ENCODE results near the gene ZNF277.

Gene ZNF277

DNA sequence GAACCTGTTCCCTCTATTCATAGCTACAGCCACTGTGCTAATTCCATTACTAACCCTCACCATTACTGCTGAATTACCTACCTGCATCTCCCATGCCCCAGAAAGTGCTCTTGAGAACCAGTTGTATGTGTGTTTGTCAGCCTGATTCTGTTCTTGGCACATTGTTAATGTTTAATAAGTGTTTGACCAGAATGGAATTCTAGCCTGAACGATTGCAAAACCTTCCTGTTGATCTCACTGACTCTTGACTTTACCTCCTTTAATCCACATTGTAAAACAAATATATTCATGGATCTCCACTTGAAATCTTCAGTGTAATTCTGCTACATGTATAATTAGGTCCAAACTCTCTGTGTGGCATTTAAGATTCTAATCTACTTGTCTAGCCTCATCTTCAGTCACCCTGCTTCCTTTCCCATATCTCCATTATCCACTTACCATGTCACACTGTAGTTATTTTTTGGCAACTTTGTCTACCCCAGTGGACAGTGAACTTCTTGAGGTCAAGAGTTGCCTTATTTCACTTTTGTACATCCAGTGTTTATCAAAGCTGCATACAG is 4.9 kb downstream of the ZNF277 start:
- no peaks in the 10 kb centered on the region for H3K9me3 Mint-ChIP-seq
- DNase-seq (ENCODE audit: low spot score) = no peak
- H3K27me3 Mint-ChIP-seq (ENCODE audit: low read depth) = no peaks in the 10 kb centered on the region
- no peak overlapping the region for H3K27ac Mint-ChIP-seq
- peaks cover 8% of the 10 kb centered on the region for H3K4me1 Mint-ChIP-seq (ENCODE audit: low read depth)
- no peaks in the 10 kb centered on the region for H3K36me3 Mint-ChIP-seq (ENCODE audit: low read depth)
- H3K4me3 Mint-ChIP-seq = no peak overlapping the region

- H3K36me3 Mint-ChIP-seq (ENCODE audit: low read depth) = no peaks in the 10 kb centered on the region
- H3K27ac Mint-ChIP-seq = no peak overlapping the region
- H3K27me3 Mint-ChIP-seq (ENCODE audit: low read depth) = no peaks in the 10 kb centered on the region
- peaks cover 7% of the 10 kb centered on the region for H3K4me1 Mint-ChIP-seq (ENCODE audit: low read depth)
- DNase-seq (ENCODE audit: low spot score) = no peak
- H3K4me3 Mint-ChIP-seq = no peak overlapping the region
- no peaks in the 10 kb centered on the region for H3K9me3 Mint-ChIP-seq
Measured at GRCh38 chr7:112212571-112212970, 6.1 kb downstream of the ZNF277 start.

DNA sequence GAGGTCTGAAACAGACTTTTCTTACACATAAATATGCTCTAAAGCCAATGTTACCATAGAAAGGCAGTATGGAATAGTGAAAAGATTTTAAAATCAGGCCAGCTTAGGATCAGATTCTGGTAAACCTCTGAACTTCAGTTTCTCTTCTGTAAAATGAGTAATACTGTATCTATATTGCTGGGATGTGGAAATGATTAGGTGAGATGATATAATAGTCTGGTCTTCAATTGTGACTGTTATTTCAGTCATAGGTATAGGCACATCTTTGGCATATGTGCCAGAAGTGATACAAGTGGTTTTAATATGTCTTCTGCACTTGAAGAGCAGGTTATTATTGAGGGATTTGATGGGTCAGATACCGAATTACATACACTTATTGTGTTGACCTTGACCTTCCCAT is 7.2 kb downstream of the ZNF277 start:
- no peak for DNase-seq (ENCODE audit: low spot score)
- no peak overlapping the region for H3K27ac Mint-ChIP-seq
- H3K27me3 Mint-ChIP-seq (ENCODE audit: low read depth) = no peaks in the 10 kb centered on the region
- H3K9me3 Mint-ChIP-seq = no peaks in the 10 kb centered on the region
- H3K4me1 Mint-ChIP-seq (ENCODE audit: low read depth) = peaks cover 6% of the 10 kb centered on the region
- no peaks in the 10 kb centered on the region for H3K36me3 Mint-ChIP-seq (ENCODE audit: low read depth)
- H3K4me3 Mint-ChIP-seq = no peak overlapping the region

GRCh38 chr7:112214268-112214667 is 7.8 kb downstream of the ZNF277 start:
- H3K4me1 Mint-ChIP-seq (ENCODE audit: low read depth) = peaks cover 6% of the 10 kb centered on the region
- no peaks in the 10 kb centered on the region for H3K9me3 Mint-ChIP-seq
- DNase-seq (ENCODE audit: low spot score) = no peak
- H3K27ac Mint-ChIP-seq = no peak overlapping the region
- no peaks in the 10 kb centered on the region for H3K27me3 Mint-ChIP-seq (ENCODE audit: low read depth)
- H3K4me3 Mint-ChIP-seq = no peak overlapping the region
- H3K36me3 Mint-ChIP-seq (ENCODE audit: low read depth) = no peaks in the 10 kb centered on the region

GRCh38 chr7:112214883-112215282 is 8.4 kb downstream of the ZNF277 start:
- H3K27ac Mint-ChIP-seq = no peak overlapping the region
- no peaks in the 10 kb centered on the region for H3K36me3 Mint-ChIP-seq (ENCODE audit: low read depth)
- DNase-seq (ENCODE audit: low spot score) = no peak
- peaks cover 6% of the 10 kb centered on the region for H3K4me1 Mint-ChIP-seq (ENCODE audit: low read depth)
- H3K27me3 Mint-ChIP-seq (ENCODE audit: low read depth) = no peaks in the 10 kb centered on the region
- H3K9me3 Mint-ChIP-seq = no peaks in the 10 kb centered on the region
- H3K4me3 Mint-ChIP-seq = no peak overlapping the region

DNA sequence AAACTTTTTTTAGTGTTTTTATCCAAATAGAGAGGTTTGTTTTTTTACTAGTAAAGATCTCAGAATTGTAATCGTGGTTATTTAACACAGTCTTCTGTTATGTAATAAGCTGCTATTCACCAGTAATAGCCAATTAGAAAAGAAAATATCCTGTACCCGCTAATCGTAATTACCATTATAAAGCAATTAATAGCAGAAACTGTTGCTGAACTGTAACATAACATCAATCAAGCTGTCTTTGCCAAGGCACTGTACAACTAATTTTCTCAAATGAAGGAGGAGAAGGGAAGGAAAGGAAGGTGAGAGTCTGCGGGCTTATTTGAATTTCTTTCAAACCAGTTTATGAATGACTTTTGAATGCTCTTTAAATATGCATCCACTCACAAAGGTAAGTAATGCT is 9.3 kb downstream of the ZNF277 start:
- Mint-ChIP-seq H3K9me3 (no peaks in the 10 kb centered on the region), H3K36me3 (ENCODE audit: low read depth) (no peaks in the 10 kb centered on the region), H3K27ac (no peak overlapping the region), H3K4me1 (ENCODE audit: low read depth) (peaks cover 6% of the 10 kb centered on the region), H3K4me3 (no peak overlapping the region), H3K27me3 (ENCODE audit: low read depth) (no peaks in the 10 kb centered on the region)
- no peak for DNase-seq (ENCODE audit: low spot score)

DNA sequence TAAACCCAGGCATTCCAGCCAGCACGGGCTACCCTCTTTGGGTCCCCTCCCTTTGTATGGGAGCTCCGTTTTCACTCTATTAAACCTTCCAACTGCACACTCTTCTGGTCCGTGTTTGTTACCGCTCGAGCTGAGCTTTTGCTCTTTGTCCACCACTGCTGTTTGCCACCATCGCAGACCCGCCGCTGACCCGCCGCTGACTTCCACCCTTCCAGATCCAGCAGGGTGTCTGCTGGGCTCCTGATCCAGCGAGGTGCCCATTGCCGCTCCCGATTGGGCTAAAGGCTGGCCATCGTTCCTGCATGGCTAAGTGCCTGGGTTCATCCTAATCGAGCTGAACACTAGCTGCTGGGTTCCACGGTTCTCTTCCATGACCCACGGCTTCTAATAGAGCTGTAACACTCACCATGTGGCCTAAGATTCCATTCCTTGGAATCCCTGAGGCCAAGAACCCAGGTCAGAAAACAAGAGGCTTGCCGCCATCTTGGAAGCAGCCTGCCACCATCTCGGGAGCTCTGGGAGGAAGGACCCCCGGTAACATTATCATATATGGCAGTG is 14.5 kb downstream of the ZNF277 start:
- H3K4me1 Mint-ChIP-seq (ENCODE audit: low read depth) = peaks cover 5% of the 10 kb centered on the region
- no peaks in the 10 kb centered on the region for H3K36me3 Mint-ChIP-seq (ENCODE audit: low read depth)
- H3K27me3 Mint-ChIP-seq (ENCODE audit: low read depth) = no peaks in the 10 kb centered on the region
- H3K9me3 Mint-ChIP-seq = no peaks in the 10 kb centered on the region
- H3K4me3 Mint-ChIP-seq = no peak overlapping the region
- no peak for DNase-seq (ENCODE audit: low spot score)
- no peak overlapping the region for H3K27ac Mint-ChIP-seq

DNA sequence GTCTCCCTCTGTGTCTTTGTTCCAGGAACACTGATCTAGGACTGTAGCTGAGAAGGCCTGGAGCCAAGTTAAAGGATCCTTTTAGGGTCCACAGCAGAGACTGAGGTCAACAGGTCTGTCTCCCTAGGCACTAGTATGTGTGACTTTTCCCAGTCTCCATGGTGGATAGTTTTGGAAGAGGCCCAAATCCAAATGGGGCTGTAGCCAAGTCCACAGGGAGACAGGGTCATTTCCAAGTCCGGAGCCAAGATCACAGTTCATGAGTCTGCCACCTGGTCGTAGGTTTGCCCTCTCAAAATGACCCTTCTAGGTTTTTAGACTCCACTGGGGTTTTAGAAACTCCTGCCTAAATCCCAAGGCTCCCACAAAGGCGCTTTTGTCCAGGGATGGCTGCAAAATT is 16.8 kb downstream of the ZNF277 start:
- Mint-ChIP-seq H3K36me3 (ENCODE audit: low read depth) (no peaks in the 10 kb centered on the region), H3K27ac (no peak overlapping the region), H3K4me3 (no peak overlapping the region), H3K9me3 (no peaks in the 10 kb centered on the region), H3K27me3 (ENCODE audit: low read depth) (no peaks in the 10 kb centered on the region), H3K4me1 (ENCODE audit: low read depth) (peaks cover 1% of the 10 kb centered on the region)
- DNase-seq (ENCODE audit: low spot score) = no peak

DNA sequence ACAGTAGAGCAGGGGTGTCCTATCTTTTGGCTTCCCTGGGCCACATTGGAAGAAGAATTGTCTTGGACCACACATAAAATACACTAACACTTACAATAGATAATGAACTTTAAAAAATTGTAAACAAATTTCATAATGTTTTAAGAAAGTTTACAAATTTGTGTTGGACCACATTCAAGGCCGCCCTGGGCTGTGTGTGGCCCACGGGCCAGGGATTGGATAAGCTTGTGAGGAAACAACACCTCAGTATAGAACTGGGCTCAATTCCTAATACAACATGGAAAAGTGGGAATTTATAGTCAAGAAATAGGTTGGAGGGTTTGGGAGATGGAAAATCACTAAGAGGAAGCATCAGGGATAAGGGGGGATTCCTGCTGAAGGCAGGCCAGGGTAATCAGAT is 17.7 kb downstream of the ZNF277 start:
- Mint-ChIP-seq H3K27me3 (ENCODE audit: low read depth) (no peaks in the 10 kb centered on the region), H3K27ac (no peak overlapping the region), H3K4me1 (ENCODE audit: low read depth) (peaks cover 1% of the 10 kb centered on the region), H3K4me3 (no peak overlapping the region), H3K9me3 (no peaks in the 10 kb centered on the region), H3K36me3 (ENCODE audit: low read depth) (no peaks in the 10 kb centered on the region)
- DNase-seq (ENCODE audit: low spot score) = no peak

DNA sequence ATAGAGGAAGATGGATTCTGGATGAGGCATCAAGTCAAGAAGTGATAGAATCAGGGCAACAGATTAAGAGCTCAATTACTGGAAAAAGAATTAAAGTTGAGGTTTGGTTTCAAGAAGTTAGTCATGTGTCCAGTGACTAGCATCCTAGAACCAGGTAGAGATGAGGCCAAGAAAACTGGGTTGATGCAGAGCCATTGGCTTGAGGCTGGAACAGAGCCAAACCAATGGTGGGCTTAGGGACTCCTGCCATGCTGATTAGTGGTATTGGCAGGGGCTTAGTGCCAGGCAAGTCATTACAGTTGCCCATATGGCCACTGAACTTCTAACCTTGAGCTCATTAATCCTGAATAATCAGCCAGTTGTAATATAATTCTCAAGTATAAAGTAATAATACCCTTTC is 18.5 kb downstream of the ZNF277 start:
- Mint-ChIP-seq H3K4me1 (ENCODE audit: low read depth) (peaks cover 1% of the 10 kb centered on the region), H3K27me3 (ENCODE audit: low read depth) (no peaks in the 10 kb centered on the region), H3K36me3 (ENCODE audit: low read depth) (no peaks in the 10 kb centered on the region), H3K27ac (no peak overlapping the region), H3K4me3 (no peak overlapping the region), H3K9me3 (no peaks in the 10 kb centered on the region)
- DNase-seq (ENCODE audit: low spot score) = no peak

DNA sequence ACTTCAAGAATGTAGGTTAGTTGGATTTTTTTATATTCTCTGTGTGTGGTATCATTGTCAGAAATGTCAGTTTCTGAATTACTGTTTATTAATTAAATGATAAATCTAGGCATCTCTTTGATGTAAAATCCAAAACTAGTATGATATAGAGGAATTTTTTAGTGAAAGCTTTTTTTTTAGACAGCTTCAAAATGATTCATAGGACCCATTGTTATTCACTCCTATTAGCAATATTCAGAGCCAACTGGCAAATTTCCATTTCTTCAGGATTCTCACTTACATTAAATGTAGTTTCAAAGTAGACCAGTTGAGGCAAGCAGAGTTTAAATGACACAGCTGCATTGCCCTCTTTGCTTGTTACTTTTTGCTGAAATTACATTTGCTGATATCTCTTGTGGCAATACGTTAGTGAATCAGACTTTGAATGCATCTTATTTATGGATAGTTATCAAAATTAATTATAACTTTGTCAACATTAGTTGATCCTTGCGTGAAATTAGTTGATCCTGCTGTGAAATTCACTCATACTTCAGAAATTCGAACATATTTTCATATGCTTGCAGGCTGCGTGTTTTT is 20.3 kb downstream of the ZNF277 start:
- Mint-ChIP-seq H3K4me1 (ENCODE audit: low read depth) (peaks cover 1% of the 10 kb centered on the region), H3K9me3 (no peaks in the 10 kb centered on the region), H3K27me3 (ENCODE audit: low read depth) (no peaks in the 10 kb centered on the region), H3K27ac (no peak overlapping the region), H3K4me3 (no peak overlapping the region), H3K36me3 (ENCODE audit: low read depth) (no peaks in the 10 kb centered on the region)
- DNase-seq (ENCODE audit: low spot score) = no peak

GRCh38 chr7:112228632-112229031 is 22.1 kb downstream of the ZNF277 start:
- no peak overlapping the region for H3K27ac Mint-ChIP-seq
- H3K36me3 Mint-ChIP-seq (ENCODE audit: low read depth) = no peaks in the 10 kb centered on the region
- no peak for DNase-seq (ENCODE audit: low spot score)
- H3K4me3 Mint-ChIP-seq = no peak overlapping the region
- H3K4me1 Mint-ChIP-seq (ENCODE audit: low read depth) = no peaks in the 10 kb centered on the region
- no peaks in the 10 kb centered on the region for H3K27me3 Mint-ChIP-seq (ENCODE audit: low read depth)
- no peaks in the 10 kb centered on the region for H3K9me3 Mint-ChIP-seq

DNA sequence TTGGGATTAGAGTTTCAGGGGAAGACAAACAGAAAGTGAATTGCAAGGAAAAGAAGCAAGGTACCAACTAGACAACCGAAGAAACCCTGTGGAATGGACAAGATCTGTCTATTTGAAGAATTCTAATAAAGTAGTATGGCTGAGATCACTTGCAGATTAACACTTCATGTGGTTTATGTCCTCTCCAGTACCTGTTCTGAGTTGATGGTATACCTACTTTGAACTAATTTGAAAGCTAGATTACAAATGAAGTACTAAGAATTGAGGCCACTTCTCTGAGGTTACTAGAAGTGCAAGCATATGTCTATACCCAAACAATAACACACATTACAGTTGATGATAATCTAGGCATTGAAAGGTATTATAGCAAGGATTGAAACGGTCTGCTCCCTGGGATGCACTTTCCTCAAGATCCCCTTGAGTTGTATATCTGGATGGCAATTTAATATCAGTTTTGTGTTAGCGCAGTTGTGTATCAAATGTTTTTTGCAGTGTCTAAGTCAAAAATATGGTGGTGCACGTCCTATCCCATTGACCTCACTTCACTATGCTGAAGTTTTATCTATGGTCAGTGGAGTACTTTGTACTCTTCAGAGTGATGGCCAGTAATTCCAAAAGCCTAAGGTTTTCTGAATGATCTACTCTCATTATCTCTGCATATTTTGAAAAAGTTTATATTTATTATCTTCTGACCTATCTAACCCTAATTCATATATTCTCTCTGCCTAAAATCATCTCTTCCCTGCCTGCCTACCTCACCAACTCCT is 25.9 kb downstream of the ZNF277 start:
- no peaks in the 10 kb centered on the region for H3K4me1 Mint-ChIP-seq (ENCODE audit: low read depth)
- H3K36me3 Mint-ChIP-seq (ENCODE audit: low read depth) = no peaks in the 10 kb centered on the region
- H3K27ac Mint-ChIP-seq = no peak overlapping the region
- DNase-seq (ENCODE audit: low spot score) = no peak
- no peak overlapping the region for H3K4me3 Mint-ChIP-seq
- no peaks in the 10 kb centered on the region for H3K9me3 Mint-ChIP-seq
- no peaks in the 10 kb centered on the region for H3K27me3 Mint-ChIP-seq (ENCODE audit: low read depth)

GRCh38 chr7:112233048-112233697 is 26.7 kb downstream of the ZNF277 start:
- DNase-seq (ENCODE audit: low spot score) = no peak
- no peak overlapping the region for H3K27ac Mint-ChIP-seq
- no peaks in the 10 kb centered on the region for H3K4me1 Mint-ChIP-seq (ENCODE audit: low read depth)
- H3K9me3 Mint-ChIP-seq = no peaks in the 10 kb centered on the region
- no peak overlapping the region for H3K4me3 Mint-ChIP-seq
- no peaks in the 10 kb centered on the region for H3K27me3 Mint-ChIP-seq (ENCODE audit: low read depth)
- H3K36me3 Mint-ChIP-seq (ENCODE audit: low read depth) = peaks cover 1% of the 10 kb centered on the region
